ENCODE results near the gene ALDH1A1.
"Not testable (repeated sequence)": the region's sequence is repeated elsewhere in the genome, so short reads cannot be mapped to it uniquely, and the experiment has no call there.

ALDH1A1 gene

DNA sequence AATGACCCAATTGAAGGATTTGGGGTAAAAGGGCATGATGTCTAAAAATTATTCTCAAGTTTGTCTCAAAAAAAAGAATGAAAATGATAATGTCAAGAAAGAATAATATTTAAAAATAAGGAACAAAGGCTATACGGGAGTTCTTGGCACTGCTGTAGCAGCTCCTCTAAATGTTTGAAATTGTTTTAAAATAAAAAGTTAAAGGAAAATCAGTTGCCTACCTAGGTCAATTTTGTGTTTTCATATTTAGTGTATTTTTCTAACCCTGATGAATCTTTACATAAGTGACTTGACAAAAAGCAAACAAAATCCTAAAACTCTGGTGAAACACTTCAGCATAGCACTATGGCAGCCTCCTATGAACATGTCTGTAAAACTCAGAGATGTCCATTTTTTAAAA is 56.4 kb downstream of the ALDH1A1 start:
- DNase-seq (ENCODE audit: low spot score) = no peak

DNA sequence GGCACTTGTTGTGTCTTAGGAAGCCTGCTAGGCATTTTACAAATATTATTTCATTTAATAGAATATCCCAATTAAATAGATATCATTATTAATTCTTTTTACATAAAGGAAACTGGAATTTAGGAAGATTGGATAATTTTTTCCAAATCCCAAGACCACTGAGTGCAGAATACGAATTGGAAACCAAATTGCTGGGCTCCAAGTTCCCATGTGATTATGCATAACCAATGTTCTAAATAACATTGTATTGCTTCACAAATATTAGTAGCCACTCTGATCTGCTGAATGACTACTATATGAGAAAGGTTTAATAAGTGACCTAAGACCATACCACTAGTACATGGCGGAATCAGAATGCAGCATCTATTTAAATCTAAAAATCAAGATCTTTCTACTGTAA is 57.7 kb downstream of the ALDH1A1 start:
- no peak for DNase-seq (ENCODE audit: low spot score)

- DNase-seq (ENCODE audit: low spot score) = no peak
Measured at GRCh38 chr9:72894342-72894741, 58.5 kb downstream of the ALDH1A1 start.

- no peak for DNase-seq (ENCODE audit: low spot score)
Measured at GRCh38 chr9:72893437-72893836, 59.4 kb downstream of the ALDH1A1 start.

DNA sequence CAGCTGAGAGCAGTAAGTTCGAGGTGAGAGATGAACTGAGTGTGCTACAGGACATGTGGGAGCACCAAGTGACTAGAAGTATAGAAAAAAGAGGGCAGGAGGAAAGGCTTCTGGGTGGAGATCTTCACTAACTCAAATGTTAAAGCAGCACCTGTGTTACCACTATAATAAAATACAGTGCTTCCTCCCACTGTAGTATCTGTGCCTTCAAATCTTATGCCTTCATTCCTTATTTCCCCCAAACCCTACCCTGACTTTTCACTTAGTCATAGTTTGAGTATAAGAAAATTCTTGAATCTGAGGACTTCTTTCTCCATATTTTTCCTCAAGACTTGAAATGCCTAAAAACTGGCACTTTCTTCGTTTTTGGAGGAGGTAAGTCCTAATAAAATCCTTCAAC is 61.8 kb downstream of the ALDH1A1 start:
- no peak for DNase-seq (ENCODE audit: low spot score)

GRCh38 chr9:72888943-72889342 is 63.9 kb downstream of the ALDH1A1 start:
- DNase-seq (ENCODE audit: low spot score) = no peak

- DNase-seq (ENCODE audit: low spot score) = no peak
Measured at GRCh38 chr9:72888067-72888466, 64.8 kb downstream of the ALDH1A1 start.

- DNase-seq (ENCODE audit: low spot score) = no peak
Measured at GRCh38 chr9:72886386-72886785, 66.5 kb downstream of the ALDH1A1 start.

DNA sequence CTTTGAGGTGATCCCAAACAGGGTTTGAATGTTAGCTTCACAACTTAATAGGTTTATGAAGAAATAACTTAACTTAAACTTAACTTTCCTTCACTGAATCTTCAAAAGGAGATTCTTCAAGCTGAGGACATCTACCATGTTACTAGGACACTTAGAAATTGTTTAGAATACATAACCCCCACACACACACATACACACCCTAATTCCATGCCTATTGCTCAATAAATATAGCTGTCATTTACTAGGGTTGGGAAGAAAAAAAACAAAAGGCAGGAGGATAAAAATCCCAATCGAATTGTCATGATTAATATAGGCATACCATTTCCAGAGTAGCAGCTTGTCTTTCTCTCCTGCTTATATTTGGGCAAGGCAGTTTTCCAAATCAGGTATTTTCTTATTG is 68.3 kb downstream of the ALDH1A1 start:
- no peak for DNase-seq (ENCODE audit: low spot score)

DNA sequence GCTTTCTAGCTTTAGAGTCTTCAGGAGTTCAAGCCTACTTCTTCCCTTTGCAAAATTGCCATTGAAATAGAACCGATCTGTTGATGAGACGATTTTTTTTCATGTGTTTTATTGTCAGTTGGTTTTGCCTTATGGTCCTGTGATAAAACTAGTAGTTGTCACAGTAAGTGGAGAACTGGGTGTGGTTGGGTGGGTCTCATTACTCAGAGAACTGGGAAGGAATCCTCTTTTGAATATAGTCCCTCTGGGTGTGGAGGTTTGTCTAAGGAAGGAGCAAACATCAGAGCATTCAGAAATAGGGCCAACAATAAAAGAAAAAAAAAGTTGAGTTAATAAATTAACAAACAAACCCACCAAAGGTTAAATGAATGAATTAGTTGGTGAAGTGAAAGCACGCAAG is 69.0 kb downstream of the ALDH1A1 start:
- no peak for DNase-seq (ENCODE audit: low spot score)

GRCh38 chr9:72882117-72882775 is 70.6 kb downstream of the ALDH1A1 start:
- DNase-seq (ENCODE audit: low spot score) = no peak

GRCh38 chr9:72880821-72881220 is 72.0 kb downstream of the ALDH1A1 start:
- no peak for DNase-seq (ENCODE audit: low spot score)

- no peak for DNase-seq (ENCODE audit: low spot score)
Measured at GRCh38 chr9:72875221-72875620, 77.6 kb downstream of the ALDH1A1 start.

GRCh38 chr9:72874344-72874743 is 78.5 kb downstream of the ALDH1A1 start:
- no peak for DNase-seq (ENCODE audit: low spot score)

DNA sequence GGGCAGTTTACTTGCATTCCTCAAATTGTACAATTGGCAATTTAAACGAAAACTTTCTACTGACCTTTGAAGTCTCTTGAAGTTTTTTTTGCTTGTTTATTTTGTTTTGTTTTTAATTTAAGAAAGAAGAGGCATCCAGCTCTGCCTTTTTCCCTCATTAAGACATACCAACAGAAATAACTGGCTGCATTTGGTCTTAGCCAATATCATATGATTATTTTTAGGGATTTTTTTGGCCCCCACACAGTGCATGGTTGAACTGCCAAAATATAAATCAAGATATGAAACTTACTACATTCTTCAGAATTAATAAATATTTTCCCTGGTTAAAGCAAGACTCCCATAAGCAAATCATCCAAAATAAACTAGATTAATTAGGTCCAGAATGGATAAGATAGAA is 79.4 kb downstream of the ALDH1A1 start:
- DNase-seq (ENCODE audit: low spot score) = no peak

DNA sequence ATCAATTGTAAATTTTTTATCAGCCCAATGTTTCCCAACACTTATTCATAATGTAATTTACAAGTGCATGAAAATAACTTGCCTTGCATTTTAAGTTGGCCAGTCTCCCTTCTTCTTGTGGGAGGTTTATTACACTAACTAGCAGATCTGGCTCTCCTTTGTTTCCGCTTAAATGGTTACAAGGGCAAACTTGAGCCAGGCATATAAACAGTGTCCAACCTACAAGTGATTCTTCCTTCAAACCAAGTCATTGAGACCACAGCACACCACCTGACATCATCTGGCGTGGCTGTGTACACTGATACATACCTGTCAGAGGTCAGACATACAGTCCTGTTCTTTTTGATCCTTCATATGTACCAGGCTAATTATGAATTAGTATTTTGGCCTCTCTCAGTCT is 80.1 kb downstream of the ALDH1A1 start:
- DNase-seq (ENCODE audit: low spot score) = no peak

GRCh38 chr9:72871685-72872084 is 81.2 kb downstream of the ALDH1A1 start:
- peak; percentile 10 for DNase-seq (ENCODE audit: low spot score)

GRCh38 chr9:72864327-72864726 is 88.5 kb downstream of the ALDH1A1 start:
- DNase-seq (ENCODE audit: low spot score) = no peak

DNA sequence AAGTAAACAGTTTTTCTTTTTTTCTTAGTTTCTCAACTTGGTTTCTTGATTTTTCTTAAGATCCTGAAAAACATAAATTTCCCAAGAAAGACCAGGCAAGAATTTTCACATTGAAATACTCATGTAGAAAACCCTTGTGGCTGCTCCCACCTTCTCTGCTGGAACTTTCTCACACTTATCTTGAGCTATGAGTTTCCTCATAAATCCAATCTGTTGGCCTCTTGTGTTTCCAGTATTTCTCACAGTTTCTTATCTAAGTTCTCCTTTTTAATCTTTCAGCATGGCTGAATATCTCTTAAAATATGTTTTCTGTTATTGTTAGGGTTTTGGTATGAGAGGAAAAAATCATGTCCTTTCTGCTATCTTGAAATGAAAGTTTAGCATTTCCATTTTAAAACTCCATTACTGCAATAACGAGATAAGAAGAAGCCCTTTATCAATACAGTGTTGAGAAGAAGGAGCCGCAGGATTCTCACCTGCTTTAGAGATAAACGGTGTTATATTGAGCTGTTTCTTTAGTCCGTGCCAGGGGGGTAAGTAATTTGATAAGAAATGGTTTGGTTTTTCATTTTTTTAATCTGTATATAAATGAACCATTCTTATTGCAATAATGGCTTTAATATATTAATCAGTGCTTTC is 89.3 kb downstream of the ALDH1A1 start:
- DNase-seq (ENCODE audit: low spot score) = no peak

DNA sequence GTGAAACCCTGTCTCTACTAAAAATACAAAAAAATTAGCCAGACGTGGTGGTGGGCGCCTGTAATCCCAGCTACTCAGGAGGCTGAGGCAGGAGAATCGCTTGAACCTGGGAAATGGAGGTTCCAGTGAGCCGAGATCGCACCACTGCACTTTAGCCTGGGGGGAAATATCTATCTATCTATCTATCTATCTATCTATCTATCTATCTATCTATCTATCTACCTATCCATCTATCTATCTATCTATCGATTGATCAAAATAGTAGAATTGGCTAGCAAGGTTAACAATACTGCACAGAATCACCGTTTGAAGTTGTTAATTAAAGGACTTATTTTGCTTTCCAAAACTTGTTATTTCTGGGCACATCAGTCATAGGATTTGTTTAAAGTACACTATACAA is 90.1 kb downstream of the ALDH1A1 start:
- DNase-seq (ENCODE audit: low spot score) = not testable (repeated sequence)

- no peak for DNase-seq (ENCODE audit: low spot score)
Measured at GRCh38 chr9:72858089-72858912, 94.6 kb downstream of the ALDH1A1 start.

- no peak for DNase-seq (ENCODE audit: low spot score)
Measured at GRCh38 chr9:72857624-72857996, 95.2 kb downstream of the ALDH1A1 start.

- DNase-seq (ENCODE audit: low spot score) = peak; percentile 81
Measured at GRCh38 chr9:72856972-72857623, 95.8 kb downstream of the ALDH1A1 start.
